ENCODE results near the gene TBC1D13.
"Not testable (repeated sequence)": the region's sequence is repeated elsewhere in the genome, so short reads cannot be mapped to it uniquely, and the experiment has no call there.

Gene TBC1D13

DNA sequence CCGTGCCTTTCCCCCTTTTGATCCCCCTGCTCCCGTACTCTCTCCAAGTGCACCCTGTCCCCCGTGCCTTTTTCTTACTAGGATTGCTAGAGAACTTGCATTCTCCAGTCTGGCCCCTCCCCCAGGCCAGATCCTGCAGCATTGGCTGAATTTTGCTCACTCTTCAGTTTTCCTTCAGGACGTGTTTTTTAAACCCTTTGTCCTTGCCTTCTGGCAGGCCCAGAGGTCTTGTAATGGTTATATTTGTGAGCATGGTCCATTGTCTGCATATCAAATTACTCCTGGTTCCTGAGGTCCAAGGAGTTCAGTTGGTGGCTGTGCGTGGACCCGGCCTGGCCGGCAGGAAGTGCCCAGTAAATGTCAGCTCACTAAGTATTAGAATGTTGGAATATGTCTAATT lies 606 bp downstream of the TBC1D13 start:
- no peak for DNase-seq

DNA sequence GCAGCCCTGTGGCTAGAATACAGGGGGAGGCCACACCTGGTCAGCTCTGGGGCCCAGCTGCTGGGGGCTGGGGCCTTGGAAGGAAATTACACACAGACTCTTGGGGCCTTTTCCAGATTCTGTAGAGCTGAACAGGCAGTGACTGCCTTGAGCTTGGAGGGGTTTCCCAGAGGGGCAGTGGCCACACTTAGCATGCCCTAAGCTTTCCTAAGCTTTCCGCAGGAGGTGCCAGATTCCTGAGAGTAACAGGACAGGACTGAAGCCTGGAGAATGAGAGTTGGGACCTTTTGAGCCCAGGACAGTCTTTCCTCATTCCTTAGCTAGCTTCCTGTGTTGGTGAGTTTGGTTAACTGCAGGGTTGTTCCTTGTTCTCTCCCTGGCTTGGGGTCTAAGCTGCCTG lies 1.4 kb downstream of the TBC1D13 start:
- no peak for DNase-seq

DNA sequence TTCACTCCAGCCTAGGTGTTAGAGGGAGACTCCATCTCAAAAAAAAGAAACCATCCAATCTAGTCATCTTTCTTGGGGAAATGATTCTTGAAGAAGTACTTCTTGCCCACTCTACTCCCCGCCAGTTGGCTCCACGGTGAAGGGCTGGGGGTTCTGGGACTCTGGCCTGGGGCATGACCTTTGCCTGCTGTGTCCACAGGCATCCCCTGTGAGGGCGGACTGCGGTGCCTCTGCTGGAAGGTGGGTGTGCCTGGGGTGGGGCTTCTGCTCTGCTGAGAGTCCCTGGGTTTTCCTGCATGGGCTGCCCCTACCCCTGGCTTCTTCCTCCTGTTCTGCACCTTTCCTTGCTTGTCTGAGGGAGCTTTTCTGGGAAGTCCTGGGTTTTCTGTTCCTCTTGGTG lies 3.5 kb downstream of the TBC1D13 start:
- DNase-seq, result no peak

DNA sequence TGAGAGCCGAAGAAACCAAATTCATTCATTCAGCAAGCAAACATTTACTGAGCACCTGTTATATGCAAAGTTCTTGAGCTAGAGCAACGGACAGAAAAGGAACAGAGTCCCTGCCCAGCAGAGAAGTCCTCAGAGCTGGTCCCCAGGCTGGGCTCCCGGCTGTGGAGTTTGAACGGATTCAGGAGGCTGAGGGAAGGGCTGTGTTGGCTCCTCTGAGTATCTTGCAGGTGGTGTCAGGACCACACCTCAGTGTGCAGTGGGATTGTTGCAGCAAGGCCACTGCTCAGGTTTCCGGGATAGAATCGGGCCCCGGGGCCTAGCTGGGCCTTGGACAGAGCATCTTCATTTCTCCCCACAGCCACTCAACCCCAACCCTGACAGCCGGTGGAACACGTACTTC lies 5.1 kb downstream of the TBC1D13 start:
- no peak for DNase-seq

DNA sequence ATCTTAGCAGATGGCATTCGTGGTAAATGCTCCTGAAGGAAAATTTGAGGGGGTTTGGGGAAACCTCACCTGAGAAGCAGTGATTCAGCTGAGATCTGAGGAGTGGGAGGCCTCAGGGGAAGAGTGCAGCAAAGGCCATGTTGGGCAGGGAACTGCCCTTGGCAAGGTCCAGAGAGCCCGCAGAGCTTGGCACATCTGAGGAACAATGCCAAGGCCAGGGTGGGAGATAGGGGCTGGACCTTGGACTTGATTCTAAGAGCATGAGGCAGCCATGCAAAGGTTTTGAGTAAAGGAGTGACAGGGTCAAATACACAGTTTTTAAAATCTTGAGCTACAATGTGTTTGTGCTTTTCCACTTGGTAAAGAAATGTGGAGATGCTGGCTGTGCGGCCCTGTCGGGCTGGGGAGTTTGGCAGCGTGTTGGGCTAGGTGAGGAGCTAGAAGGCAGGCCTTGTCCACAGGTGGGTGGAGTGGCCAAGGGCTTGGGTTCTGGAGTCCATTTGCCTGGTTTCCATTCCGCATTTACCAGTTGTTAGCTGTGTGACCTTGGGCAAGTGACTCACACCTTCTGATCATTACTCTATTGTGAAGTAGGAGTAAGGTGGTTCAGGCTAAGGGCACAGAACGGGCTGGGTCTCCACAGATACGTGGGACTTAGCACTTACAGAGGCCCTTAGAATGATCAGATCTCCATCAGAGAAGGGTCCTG lies 6.1 kb downstream of the TBC1D13 start:
- no peak for DNase-seq

DNA sequence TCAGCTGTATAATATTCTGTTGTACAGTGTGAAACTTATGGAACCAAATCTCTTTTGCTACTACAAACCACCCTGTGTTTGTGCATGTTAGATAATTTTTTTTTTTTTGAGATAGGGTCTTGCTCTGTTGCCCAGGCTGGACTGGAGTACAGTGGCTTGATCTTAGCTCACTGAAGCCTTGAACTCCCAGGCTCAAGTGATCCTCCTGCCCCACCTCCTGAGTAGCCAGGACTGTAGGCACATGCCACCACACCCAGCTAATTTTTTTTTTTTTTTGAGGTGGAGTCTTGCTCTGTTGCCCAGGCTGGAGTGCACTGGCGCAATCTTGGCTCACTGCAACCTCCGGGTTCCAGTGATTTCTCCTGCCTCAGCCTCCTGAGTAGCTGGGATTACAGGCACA lies 7.9 kb downstream of the TBC1D13 start:
- not testable (repeated sequence) for DNase-seq

DNA sequence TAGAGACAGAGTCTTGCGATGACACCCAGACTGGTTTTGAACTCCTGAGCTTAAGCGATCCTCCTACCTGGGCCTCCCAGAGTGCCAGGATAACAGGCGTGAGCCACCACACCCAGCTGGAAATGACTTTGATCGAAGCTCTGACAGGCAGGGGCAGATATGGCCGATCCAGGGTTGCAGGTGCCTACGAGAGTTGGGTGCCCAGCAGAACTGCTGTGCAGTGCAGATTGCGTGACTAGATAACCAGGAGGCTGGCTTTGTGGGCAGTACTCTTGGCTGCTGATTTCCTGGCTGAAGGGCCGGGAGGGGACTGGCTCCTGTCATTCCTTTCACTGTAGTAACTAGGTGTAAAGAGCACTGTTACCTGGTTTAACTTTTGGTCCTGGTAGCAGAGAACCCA lies 11.8 kb downstream of the TBC1D13 start:
- DNase-seq, result no peak

DNA sequence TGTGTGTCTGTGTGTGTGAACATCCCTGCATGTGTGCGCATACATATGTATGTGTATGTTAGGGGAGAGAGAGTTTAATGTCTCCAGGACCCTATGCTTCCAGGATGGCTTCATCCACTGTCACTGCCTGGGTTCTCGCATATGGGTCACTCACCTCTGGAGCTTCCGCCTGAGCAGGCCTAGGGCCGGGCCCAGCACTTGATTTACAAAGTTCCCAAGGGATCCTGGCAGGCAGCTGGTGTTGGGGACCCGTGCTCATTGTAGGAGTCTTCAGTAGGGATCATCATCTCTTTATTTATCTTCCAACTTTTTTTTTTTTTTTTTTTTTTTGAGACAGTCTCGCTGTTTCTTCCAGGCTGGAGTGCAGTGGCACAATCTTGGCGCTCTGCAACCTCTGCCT lies 13.0 kb downstream of the TBC1D13 start:
- DNase-seq, result no peak

DNA sequence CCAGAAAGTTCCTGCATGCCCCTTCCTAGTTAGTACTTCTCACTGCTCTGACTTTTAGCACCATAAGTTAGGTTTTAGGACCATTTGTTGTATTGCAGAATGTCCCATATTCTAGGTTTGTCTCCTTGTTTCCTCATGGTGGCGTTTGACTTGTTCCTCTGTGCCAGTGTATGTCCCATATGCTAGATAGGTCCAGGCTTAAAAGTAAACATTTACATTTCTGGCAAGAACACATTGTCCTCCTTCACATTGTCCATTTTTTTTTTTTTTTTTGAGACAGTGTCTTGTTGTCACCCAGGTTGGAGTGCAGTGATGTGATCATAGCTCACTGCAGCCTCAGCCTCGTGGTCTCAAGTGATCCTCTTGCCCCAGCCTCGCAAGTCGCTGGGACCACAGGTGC lies 15.4 kb downstream of the TBC1D13 start:
- no peak for DNase-seq

DNA sequence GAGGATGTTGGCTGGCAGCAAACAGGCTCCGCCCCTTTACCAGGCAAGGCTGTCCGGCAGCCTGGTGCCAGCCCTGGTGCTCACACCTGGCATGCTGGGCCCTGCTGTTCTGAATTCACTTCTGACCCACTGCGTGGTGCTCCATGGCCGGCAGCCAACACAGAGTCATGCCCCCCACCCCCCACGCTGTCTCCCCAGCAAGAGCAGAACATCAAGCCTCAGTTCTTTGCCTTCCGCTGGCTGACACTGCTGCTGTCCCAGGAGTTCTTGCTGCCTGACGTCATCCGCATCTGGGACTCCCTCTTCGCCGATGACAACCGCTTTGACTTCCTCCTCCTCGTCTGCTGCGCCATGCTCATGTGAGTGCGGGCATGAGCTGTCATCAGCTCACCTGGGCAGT lies 18.6 kb downstream of the TBC1D13 start:
- no peak for DNase-seq

DNA sequence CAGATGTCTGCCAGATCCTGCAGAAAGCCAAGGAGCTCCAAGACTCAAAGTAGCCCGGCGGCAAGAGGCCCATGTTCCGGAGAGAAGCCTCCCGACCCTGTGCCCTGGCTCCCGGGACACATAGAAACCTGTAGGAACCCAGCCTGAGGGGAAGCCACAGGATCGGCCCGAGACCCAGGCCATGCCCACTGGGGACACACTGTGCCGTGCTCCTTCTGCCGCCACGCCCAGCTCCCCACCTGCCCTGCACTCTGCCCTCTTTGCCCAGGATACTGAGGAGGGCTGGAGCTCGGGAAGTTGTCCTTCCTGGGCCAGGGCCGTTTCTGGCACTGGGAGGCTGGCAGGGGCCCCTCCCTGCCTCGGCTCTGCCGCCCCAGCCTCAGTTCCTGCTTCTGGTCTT lies 20.8 kb downstream of the TBC1D13 start:
- no peak for DNase-seq

DNA sequence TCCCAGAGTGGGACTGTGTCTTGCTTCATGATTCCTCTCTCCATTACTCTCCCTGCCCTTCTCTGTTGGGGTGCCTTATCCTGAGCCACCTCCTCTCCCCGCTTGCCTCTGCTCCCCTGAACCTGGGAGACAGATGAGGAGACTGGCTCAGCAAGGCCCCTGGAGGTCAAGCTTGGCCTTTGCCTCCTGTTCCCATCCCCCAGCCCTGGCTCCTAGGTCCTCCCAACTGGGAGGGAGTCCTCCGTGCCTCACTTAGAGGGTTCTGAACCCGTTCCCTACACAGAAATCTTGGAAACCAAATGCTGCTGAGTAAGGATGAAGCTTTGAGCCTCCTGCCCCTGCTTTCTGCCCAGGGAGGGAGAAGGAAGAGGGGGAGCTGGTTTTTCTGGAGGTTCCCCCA lies 21.5 kb downstream of the TBC1D13 start:
- no peak for DNase-seq

DNA sequence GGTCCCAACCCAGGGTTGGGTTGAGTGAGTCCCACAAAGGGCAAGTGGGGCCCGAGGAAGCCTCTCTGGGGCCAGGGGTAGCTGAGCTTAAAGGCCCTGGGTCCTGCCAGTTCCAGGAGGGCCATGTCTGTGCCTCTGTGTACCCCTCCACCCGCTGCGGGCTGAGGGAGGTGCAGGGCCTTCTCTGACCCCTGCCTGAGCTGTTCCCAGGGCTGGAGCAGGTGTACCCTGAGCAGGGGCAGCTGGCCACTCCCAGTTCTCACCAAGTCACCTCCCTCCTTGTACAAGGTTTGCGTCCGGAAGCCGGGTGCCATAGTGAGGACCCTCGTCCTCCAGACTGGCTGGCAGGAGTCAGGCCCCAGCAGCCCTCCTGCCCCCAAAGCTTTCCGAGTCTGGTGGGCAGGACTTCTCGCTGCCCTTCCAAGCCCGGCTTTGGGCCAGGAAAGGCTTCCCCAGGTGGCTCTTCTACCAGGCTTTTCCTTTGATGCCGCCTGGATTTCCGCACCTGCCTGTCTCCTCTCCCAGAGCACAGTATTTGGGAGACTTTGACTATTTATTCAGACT lies 22.1 kb downstream of the TBC1D13 start:
- DNase-seq, result no peak

DNA sequence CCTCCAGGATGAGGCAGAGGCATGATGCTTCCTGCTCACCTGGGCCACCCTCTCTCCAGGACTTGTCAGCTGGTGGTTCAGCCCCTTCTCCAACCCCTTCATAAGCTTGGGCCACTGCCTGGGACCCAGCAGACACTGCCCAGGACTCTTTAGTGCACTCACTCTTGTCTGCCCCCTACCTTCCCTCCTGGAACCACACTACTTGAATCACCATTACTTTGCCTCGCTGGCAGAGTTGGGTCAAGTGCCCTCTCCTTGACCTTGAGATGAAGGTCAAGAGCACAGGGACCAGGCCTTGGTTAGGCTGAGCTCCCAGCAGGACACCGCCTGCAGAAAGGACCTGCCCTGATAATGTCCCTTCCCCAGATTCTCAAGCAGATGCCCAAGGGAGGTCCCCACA lies 22.8 kb downstream of the TBC1D13 start:
- DNase-seq, result no peak

DNA sequence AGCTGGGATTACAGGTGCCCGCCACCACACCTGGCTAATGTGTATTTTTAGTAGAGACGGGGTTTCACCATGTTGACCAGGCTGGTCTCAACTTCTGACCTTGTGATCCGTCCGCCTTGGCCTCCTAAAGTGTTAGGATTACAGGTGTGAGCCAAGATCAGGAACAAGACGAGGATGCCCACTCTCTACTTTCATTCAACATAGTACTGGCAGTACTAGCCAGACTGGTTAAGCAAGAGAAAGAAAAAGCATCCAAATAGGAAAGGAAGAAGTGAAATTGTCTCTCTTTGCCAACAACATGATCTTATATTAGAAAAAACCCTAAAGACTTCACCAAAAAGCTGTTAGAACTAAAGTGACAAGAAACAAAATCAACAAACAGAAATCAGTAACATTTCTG lies 23.8 kb downstream of the TBC1D13 start:
- DNase-seq, result no peak

DNA sequence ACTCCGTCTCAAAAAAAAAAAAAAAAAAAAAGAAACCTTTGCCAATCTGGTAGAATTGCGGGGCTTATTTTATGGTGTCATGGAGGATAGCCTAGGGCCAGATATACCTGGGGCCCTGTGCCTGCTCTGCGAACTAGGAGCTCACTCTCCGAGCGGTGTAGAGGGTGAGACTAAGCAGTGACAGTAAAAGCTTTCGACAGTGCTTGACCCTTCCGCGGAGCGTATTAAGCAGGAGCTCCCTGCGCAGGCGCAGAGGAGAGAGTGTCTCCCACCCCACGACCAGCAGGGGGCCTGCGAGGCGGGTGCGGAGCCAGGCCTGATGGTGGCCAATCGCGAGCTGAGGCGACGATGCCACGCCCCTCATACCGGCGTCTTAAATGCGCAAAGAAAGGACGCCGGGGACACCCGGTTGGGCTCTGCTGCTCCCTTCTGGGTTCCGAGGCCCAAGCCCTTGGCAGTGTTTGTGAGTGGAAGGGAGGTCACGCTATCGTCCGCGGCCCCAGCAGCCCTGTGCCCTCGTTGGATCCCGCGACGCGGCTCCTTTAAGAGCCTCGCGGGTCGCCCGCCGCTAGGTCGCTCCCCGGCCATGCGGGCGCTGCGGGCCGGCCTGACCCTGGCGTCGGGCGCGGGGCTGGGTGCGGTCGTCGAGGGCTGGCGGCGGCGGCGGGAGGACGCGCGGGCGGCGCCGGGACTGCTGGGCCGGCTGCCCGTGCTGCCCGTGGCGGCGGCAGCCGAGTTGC lies 31.2 kb downstream of the TBC1D13 start, which contains the start of gene ENDOG:
Gene ENDOG, plus strand, starts transcription at position 402 of the 740 bp plus-strand sequence. Its CDS starts 185 bp downstream, at position 587.
- DNase-seq, result peak; percentile 88

DNA sequence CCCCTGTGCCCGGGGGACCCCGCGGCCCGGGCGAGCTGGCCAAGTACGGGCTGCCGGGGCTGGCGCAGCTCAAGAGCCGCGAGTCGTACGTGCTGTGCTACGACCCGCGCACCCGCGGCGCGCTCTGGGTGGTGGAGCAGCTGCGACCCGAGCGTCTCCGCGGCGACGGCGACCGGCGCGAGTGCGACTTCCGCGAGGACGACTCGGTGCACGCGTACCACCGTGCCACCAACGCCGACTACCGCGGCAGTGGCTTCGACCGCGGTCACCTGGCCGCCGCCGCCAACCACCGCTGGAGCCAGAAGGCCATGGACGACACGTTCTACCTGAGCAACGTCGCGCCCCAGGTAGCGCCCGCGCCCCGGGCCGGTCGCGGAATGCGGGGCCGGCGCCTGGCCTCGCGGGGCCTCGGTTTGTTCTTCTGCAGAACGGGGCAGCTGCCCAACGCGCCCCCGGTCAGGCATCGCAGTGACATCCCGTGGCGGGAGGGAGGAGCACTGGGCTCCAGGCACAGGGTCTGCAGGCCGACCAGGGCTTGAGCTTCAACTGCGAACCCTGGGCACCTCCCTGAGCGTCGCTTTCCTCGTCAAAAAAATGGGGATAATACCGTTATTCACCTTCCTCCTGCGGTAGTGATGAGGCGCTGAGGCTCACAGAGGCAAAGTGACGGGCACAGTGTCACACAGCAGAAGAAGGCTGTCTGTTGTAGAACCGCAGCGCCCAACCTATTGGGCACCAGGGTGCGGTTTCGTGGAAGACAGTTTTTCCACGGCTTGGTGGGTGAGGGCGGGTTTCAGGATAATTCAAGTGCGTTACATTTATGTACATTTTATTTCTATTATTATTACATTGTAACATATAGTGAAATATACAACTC lies 32.0 kb downstream of the TBC1D13 start:
- DNase-seq, result no peak

DNA sequence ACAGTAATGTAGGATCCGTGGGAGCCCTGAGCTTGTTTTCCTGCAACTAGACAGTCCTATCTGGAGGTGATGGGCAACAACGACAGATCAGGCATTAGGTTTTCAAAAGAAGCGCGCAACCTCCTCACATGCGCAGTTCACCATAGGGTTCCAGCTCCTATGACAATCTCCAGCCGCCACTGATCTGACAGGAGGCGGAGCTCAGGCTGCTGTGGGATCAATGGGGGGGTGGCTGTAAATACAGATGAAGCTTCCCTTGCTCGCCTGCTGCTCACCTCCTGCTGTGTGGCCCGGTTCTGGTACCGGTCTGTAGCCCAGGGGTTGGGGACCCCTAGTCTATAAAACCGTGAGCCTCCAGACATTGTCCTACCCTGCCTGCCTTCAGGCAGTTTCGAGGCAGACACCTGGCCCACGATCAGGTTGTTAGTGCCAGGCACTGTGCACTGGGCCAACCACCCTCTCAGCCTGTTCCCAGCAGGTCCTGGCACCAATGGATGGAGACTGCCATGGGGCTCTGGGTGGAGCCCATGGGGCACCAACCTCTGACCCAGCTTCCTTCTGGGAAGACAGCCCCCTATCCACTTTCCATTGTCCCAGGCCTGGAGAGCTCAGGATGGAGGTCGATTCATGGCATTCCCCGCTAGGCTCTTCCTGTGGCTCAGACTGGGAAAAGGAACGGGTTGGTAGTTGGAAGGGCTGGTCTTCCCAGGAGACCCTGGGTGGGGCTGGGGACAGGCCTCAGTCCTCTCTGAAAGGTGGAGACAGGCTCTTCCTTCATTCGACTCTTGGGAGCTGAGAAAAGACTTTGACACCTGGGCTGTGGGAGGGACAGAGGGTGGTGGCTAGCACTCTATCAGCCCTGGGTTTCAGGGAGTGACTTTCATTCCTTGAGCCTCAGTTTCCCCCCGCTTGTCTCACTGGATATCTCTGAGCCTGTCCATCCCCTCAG lies 32.9 kb downstream of the TBC1D13 start:
- DNase-seq, result no peak

DNA sequence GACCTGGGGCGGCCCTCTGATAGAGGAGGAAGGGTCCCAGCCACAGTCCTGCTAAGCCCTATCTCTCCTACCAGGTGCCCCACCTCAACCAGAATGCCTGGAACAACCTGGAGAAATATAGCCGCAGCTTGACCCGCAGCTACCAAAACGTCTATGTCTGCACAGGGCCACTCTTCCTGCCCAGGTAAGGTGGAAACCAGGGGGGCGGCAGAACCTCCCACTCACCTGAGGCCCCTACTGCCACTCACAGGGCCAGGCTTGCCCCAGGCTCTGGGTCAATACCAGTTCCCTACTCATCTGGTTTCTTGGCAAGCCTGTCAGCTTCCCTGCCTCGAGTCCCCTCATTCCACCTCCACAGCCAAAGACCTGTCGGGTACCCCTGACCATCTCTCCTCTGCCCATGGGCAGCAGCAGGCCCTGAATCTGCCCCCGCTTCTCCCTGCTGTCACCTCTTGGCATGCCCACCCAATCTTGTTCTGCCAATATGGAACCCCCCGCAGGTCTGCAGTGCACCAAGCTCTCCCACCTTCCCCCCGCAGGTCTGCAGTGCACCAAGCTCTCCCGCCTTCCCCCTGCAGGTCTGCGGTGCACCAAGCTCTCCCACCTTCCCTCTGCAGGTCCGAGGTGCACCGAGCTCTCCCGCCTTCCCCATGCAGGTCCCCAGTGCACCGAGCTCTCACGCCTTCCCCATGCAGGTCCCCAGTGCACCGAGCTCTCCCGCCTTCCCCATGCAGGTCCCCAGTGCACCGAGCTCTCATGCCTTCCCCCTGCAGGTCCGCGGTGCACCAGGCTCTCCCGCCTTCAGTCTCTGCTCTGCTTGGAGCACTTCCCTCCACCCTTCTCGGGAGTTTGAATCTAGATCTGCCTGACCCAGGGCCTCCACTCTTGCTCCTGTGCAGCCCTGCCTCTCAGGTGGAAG lies 33.9 kb downstream of the TBC1D13 start:
- no peak for DNase-seq

DNA sequence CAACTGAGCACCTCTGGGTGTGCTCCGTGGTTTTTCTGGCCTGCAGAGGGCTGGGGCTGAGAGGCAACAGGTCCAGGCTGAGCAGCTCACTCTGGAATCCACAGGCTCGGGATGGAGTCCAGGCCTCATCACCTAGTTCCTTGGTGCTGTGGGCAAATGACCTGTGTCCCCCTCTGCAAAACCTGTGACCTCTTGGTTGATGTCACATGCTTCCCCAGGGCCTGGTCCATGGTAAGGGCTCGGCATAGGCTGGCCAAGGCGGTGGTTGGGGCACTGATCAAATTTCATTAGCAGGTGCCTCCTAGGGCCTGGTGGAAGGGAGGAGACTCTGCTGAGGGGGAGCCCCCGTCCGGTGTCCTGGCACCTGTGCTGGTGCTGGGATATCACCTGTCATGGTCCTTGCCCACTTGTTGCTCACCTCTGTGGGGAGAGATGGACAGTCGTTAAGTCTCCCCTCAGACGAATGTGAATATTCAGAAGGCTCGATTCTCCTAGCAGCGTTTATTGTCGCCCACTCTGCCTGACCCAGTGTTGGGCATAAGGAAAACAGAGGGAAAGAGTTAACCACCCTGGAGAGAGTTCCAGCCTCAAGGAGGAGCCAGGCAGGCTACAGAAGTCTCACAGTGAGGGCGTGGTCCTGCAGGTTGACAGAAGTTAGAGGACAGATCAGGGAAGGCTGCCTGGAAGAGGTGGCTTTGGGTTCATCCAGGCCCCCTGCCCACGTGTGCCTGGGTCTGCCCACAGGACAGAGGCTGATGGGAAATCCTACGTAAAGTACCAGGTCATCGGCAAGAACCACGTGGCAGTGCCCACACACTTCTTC lies 34.7 kb downstream of the TBC1D13 start:
- no peak for DNase-seq
